Measurements from ENCODE around the gene MTPN.

Gene MTPN

GRCh38 chr7:135981958-135982646 lies 4.9 kb upstream of the MTPN start:
- no peak for DNase-seq
- Histone ChIP-seq H3K4me3 (no peak overlapping the region), H3K27ac (no peak overlapping the region), H3K36me3 (no peaks in the 10 kb centered on the region), H3K27me3 (no peaks in the 10 kb centered on the region), H3K4me1 (no peaks in the 10 kb centered on the region), H3K9me3 (no peaks in the 10 kb centered on the region)
- intact Hi-C loops (cut with DNase I; ENCODE audit: low total_unique reads), result no loop called here
- no peak for TF ChIP-seq CTCF (IDR thresholded peaks at IDR 0.05)

- no peak for DNase-seq
Measured at GRCh38 chr7:135980665-135981180, 3.6 kb upstream of the MTPN start.

DNA sequence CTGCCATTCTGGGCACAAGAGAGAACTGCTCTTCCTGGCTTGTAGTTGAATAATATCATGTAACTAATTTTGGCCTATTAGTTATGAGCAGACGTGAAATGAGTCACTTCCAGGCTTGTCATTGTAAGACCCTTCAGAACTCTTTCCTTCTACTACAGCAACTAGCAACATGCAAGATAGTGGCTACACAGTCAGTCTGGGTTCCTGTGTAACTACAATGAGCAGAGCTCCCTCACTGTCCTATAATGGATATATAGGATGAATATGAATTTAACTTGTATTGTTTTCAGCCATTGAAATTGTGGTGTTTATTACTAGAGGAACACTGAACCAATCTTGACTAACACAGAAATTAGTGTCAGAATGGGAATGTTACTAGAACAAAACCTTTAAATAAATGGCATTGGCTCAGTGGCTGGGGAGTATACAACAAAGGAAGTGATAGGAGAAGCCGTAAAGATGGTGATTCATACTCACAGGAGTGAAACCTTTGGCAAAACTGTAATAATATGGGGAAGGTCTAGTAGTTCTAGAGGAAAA lies 2.9 kb upstream of the MTPN start:
- H3K4me1 ChIP-seq, result peaks cover 0 to 15% (median 14%) of the 10 kb centered on the region in 4 donors
- H3K9me3 ChIP-seq, result no peaks in the 10 kb centered on the region
- H3K27ac ChIP-seq, result peak overlapping the region; percentile 8 to 28
- no peak overlapping the region for H3K4me3 ChIP-seq
- no peak for TF ChIP-seq CTCF (IDR thresholded peaks at IDR 0.05)
- intact Hi-C loops (cut with DNase I; ENCODE audit: low total_unique reads), result no loop called here
- no peaks in the 10 kb centered on the region for H3K36me3 ChIP-seq
- H3K27me3 ChIP-seq, result no peaks in the 10 kb centered on the region
- no peak for DNase-seq

More at GRCh38 chr7:135980665-135981180, 3.6 kb upstream of the MTPN start:
- Histone ChIP-seq H3K4me3 (no peak overlapping the region), H3K9me3 (no peaks in the 10 kb centered on the region), H3K27me3 (no peaks in the 10 kb centered on the region), H3K4me1 (peaks cover 0 to 9% (median 7%) of the 10 kb centered on the region in 4 donors), H3K36me3 (no peaks in the 10 kb centered on the region), H3K27ac (peak overlapping the region in 1 of 2 donors; percentile 28)
- intact Hi-C loops (cut with DNase I; ENCODE audit: low total_unique reads), result no loop called here
- no peak for TF ChIP-seq CTCF (IDR thresholded peaks at IDR 0.05)

- Histone ChIP-seq H3K27ac (peak overlapping the region in 1 of 2 donors; percentile 8), H3K9me3 (no peaks in the 10 kb centered on the region), H3K4me3 (no peak overlapping the region), H3K27me3 (no peaks in the 10 kb centered on the region), H3K4me1 (peaks cover 0 to 21% (median 19%) of the 10 kb centered on the region in 4 donors), H3K36me3 (no peaks in the 10 kb centered on the region)
- TF ChIP-seq CTCF (IDR thresholded peaks at IDR 0.05), result no peak
- intact Hi-C loops (cut with DNase I; ENCODE audit: low total_unique reads), result loop anchor here (5.0 kb wide), 1 partner anchor 317 kb away; the partner anchor contains the start of gene STMP1
- no peak for DNase-seq
Measured at GRCh38 chr7:135979471-135980011, 2.4 kb upstream of the MTPN start.

GRCh38 chr7:135978624-135979023 lies 1.5 kb upstream of the MTPN start:
- intact Hi-C loops (cut with DNase I; ENCODE audit: low total_unique reads), result loop anchor here (5.0 kb wide), 1 partner anchor 316 kb away; the partner anchor contains the start of gene STMP1
- no peak for DNase-seq
- H3K27me3 ChIP-seq, result no peaks in the 10 kb centered on the region
- H3K4me1 ChIP-seq, result peaks cover 0 to 30% (median 28%) of the 10 kb centered on the region in 4 donors
- H3K27ac ChIP-seq, result no peak overlapping the region
- no peak overlapping the region for H3K4me3 ChIP-seq
- no peak for TF ChIP-seq CTCF (IDR thresholded peaks at IDR 0.05)
- no peaks in the 10 kb centered on the region for H3K36me3 ChIP-seq
- H3K9me3 ChIP-seq, result no peaks in the 10 kb centered on the region
